ENCODE results near the gene C1orf105. TPM values are rescaled to one million over a fixed set of nuclear protein-coding genes. Genes with fewer than 3 reads are reported as not detected.

C1orf105 gene
- total RNA-seq, 1 donor from 2014 or later = not detected

DNA sequence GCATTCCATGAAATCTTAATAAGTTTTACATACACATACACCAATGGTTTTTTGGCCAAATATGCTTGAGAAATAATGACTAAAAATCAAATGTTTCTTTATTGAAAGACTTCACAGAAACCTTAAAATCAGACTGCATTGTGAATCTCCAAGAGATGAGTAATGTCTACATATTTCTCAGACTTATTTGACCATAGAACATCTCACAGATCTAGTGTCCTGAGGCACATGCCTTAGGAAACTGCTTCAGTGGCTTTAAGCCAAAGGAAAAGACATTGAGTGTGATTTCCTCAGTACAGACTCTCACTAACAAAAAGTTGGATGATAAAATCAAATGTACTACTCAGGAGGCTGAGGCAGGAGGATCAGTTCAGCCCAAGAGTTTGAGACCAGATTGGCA, 6.2 kb upstream of the C1orf105 start:
- TF ChIP-seq, protein P1, sequence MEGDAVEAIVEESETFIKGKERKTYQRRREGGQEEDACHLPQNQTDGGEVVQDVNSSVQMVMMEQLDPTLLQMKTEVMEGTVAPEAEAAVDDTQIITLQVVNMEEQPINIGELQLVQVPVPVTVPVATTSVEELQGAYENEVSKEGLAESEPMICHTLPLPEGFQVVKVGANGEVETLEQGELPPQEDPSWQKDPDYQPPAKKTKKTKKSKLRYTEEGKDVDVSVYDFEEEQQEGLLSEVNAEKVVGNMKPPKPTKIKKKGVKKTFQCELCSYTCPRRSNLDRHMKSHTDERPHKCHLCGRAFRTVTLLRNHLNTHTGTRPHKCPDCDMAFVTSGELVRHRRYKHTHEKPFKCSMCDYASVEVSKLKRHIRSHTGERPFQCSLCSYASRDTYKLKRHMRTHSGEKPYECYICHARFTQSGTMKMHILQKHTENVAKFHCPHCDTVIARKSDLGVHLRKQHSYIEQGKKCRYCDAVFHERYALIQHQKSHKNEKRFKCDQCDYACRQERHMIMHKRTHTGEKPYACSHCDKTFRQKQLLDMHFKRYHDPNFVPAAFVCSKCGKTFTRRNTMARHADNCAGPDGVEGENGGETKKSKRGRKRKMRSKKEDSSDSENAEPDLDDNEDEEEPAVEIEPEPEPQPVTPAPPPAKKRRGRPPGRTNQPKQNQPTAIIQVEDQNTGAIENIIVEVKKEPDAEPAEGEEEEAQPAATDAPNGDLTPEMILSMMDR (IDR thresholded peaks at IDR 0.05; ENCODE audit: insufficient read depth, low read length, poor library complexity, severe bottlenecking) = no peak
- H3K27me3 ChIP-seq (ENCODE audit: control insufficient read depth, insufficient read depth, low read length) = no peaks in the 10 kb centered on the region
- H3K4me3 ChIP-seq (ENCODE audit: low read depth, low read length) = no peak overlapping the region
- no peaks in the 10 kb centered on the region for H3K36me3 ChIP-seq (ENCODE audit: control insufficient read depth, insufficient read depth, low read length)
- DNase-seq (ENCODE audit: low read depth) = no peak

DNA sequence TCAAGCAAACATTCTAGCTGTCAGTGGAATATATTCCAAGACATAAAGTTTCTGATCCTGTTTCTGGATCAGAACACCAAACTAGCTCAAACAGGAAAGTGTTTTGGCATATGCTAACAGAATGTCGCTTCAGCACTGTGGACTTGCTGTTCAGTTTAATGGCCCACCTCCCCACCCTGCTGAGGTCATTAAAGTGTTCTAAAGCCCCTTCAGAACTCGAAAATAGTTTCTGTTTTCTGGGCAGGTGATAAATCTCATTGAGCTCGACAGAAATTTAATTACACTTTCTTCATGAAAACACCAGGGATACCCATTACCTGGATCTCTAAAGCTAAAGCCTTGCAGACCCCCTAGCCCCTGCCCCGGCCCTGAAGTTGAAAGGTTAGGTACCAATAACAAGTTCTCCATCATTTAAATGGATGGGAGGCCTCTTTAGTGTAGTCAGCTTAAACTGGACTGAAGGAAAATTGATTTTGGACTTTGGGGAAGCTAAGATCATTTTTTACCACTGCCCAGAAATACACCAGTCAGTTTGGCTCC, 3.9 kb upstream of the C1orf105 start:
- no peak for DNase-seq (ENCODE audit: low read depth)
- Histone ChIP-seq H3K36me3 (ENCODE audit: control insufficient read depth, insufficient read depth, low read length) (no peaks in the 10 kb centered on the region), H3K27me3 (ENCODE audit: control insufficient read depth, insufficient read depth, low read length) (no peaks in the 10 kb centered on the region), H3K4me3 (ENCODE audit: low read depth, low read length) (no peak overlapping the region)
- TF ChIP-seq, protein P1 (IDR thresholded peaks at IDR 0.05; ENCODE audit: insufficient read depth, low read length, poor library complexity, severe bottlenecking) = no peak

DNA sequence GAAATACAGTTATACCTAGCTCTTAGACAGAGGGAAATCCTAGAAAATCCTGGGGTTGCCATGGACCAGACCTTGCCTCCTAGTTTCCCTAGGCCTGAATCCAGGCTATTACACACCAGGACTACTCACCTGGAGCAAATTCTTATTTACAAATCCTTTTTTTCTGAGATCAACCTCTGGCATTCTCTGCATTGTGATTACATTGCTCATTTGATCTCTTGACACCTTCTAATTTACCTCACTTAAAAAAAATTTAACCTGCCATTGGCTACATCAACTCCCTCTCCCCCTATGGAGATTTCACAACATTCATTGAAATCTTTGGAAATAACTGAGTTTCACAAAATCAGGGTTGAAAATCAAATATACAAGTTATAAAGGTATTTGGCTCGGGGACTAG, 2.9 kb upstream of the C1orf105 start:
- Histone ChIP-seq H3K4me3 (ENCODE audit: low read depth, low read length) (no peak overlapping the region), H3K36me3 (ENCODE audit: control insufficient read depth, insufficient read depth, low read length) (no peaks in the 10 kb centered on the region), H3K27me3 (ENCODE audit: control insufficient read depth, insufficient read depth, low read length) (no peaks in the 10 kb centered on the region)
- TF ChIP-seq, protein P1 (IDR thresholded peaks at IDR 0.05; ENCODE audit: insufficient read depth, low read length, poor library complexity, severe bottlenecking) = no peak
- peak; percentile 70 for DNase-seq (ENCODE audit: low read depth)

DNA sequence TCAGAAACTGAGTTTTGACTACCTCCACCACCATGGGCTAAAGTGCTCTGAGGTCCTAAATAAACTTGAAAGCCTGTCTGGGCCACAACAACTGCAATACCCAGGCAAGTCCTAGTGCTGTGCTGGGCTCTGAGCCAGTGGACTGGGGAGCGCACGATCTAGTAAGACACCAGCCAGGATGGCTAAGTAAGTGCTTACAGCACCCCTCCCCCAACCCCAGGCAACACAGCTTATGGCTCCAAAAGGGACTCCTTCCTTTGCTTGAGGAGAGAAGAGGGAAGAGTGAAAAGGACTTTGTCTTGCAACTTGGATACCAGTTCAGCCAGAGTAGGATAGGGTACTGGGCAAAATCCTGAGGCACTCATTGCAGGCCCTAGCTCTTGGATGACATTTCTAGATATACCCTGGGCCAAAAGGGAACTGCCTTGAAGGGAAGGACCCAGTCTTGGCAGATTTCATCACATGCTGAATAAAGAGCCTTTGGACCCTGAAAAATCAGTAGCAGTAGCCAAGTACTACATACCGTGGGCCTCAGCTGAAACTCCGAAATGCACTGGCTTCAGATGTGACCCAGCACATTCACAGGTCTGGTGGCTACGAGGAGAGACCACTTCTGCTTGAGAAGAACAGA, 1.6 kb downstream of the C1orf105 start:
- no peak for DNase-seq (ENCODE audit: low read depth)
- H3K36me3 ChIP-seq (ENCODE audit: control insufficient read depth, insufficient read depth, low read length) = no peaks in the 10 kb centered on the region
- no peak overlapping the region for H3K4me3 ChIP-seq (ENCODE audit: low read depth, low read length)
- H3K27me3 ChIP-seq (ENCODE audit: control insufficient read depth, insufficient read depth, low read length) = no peaks in the 10 kb centered on the region
- TF ChIP-seq, protein P1 (IDR thresholded peaks at IDR 0.05; ENCODE audit: insufficient read depth, low read length, poor library complexity, severe bottlenecking) = no peak

DNA sequence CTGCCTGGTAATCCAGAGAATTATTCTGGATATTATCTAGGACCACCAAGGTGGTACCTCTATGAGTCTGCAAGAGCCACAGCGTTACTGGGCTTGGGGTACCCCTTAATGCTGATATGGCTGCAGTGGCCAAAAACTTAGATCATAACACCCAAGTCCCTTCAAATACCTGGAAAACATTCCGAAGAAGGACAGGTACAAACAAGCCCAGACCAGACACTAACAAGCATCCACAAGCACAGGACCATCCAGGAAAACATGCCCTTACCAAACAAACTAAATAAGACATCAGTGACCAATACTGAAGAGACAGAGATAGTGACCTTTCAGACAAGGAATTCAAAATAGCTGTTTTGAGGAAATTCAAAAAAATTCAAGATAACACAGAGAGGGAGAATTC, 2.9 kb downstream of the C1orf105 start:
- TF ChIP-seq, protein P1 (IDR thresholded peaks at IDR 0.05; ENCODE audit: insufficient read depth, low read length, poor library complexity, severe bottlenecking) = no peak
- DNase-seq (ENCODE audit: low read depth) = no peak
- no peaks in the 10 kb centered on the region for H3K27me3 ChIP-seq (ENCODE audit: control insufficient read depth, insufficient read depth, low read length)
- H3K36me3 ChIP-seq (ENCODE audit: control insufficient read depth, insufficient read depth, low read length) = no peaks in the 10 kb centered on the region
- H3K4me3 ChIP-seq (ENCODE audit: low read depth, low read length) = no peak overlapping the region

DNA sequence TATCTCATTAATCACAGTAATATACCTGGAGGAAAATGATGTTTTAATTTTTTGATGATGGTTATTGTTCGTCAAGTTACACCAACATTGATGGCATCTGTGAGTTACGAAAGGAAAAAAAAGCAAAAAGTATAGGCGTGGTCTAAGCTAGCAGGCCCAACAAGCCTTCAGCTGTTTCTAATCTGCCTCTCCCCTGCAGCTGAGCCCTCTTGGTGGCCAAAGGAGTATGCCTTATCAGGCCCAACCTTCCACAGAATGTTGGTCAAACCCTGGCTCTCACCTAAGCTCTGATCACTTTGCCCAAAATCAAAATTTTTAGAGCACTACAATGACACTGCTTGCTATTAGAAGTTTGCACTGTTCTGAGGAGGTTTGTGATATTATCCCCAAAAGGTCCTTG, 4.9 kb downstream of the C1orf105 start:
- TF ChIP-seq, protein P1 (IDR thresholded peaks at IDR 0.05; ENCODE audit: insufficient read depth, low read length, poor library complexity, severe bottlenecking) = no peak
- H3K27me3 ChIP-seq (ENCODE audit: control insufficient read depth, insufficient read depth, low read length) = no peaks in the 10 kb centered on the region
- no peaks in the 10 kb centered on the region for H3K36me3 ChIP-seq (ENCODE audit: control insufficient read depth, insufficient read depth, low read length)
- H3K4me3 ChIP-seq (ENCODE audit: low read depth, low read length) = no peak overlapping the region
- DNase-seq (ENCODE audit: low read depth) = no peak
